HPDE6-E6E7 (cell line): Measurements from ENCODE around the gene JPH3.
"Not testable (repeated sequence)": the region's sequence is repeated elsewhere in the genome, so short reads cannot be mapped to it uniquely, and the experiment has no call there.

Experiments used
- DNase-seq: peaks from one replicate; pipeline ENCODE4 v3.0.0; 2011; ENCODE audit warnings: missing footprints; ENCODE audit errors: extremely low spot score

JPH3 gene

GRCh38 chr16:87713451-87714229 is 111.3 kb downstream of the JPH3 start:
- no peak for DNase-seq

GRCh38 chr16:87715231-87715630 is 112.9 kb downstream of the JPH3 start:
- no peak for DNase-seq

GRCh38 chr16:87715658-87716057 is 113.3 kb downstream of the JPH3 start:
- DNase-seq: no peak

GRCh38 chr16:87718831-87719230 is 116.5 kb downstream of the JPH3 start:
- not testable (repeated sequence) for DNase-seq

GRCh38 chr16:87720446-87720845 is 118.1 kb downstream of the JPH3 start:
- DNase-seq: no peak

- no peak for DNase-seq
These were observed 119.6 kb downstream of the JPH3 start for GRCh38 chr16:87721622-87722585.

GRCh38 chr16:87722590-87723225 is 120.4 kb downstream of the JPH3 start:
- no peak for DNase-seq

- DNase-seq: no peak
These were observed 120.9 kb downstream of the JPH3 start for GRCh38 chr16:87723226-87723623.

GRCh38 chr16:87724490-87725291 is 122.4 kb downstream of the JPH3 start:
- DNase-seq: no peak

- DNase-seq: no peak
These were observed 123.4 kb downstream of the JPH3 start for GRCh38 chr16:87725596-87726235.

GRCh38 chr16:87726577-87726976 is 124.3 kb downstream of the JPH3 start:
- DNase-seq: not testable (repeated sequence)

- no peak for DNase-seq
These were observed 125.0 kb downstream of the JPH3 start for GRCh38 chr16:87727346-87727745.

- DNase-seq: no peak
These were observed 125.7 kb downstream of the JPH3 start for GRCh38 chr16:87728026-87728425.

- no peak for DNase-seq
These were observed 127.1 kb downstream of the JPH3 start for GRCh38 chr16:87729266-87729954.

GRCh38 chr16:87731607-87732006 is 129.3 kb downstream of the JPH3 start:
- no peak for DNase-seq

GRCh38 chr16:87733190-87733589 is 130.9 kb downstream of the JPH3 start:
- no peak for DNase-seq

- no peak for DNase-seq
These were observed 132.3 kb downstream of the JPH3 start for GRCh38 chr16:87734644-87735043.

GRCh38 chr16:87735270-87736007 is 133.1 kb downstream of the JPH3 start:
- no peak for DNase-seq

- DNase-seq: no peak
These were observed 133.7 kb downstream of the JPH3 start for GRCh38 chr16:87736008-87736382.

GRCh38 chr16:87739801-87740200 is 137.5 kb downstream of the JPH3 start:
- no peak for DNase-seq
